Heart left ventricle (tissue), 13 donors: ENCODE results near the gene DNM2.

Experiments
- CTCF ChIP-seq, 12 donors: fragments of 200-600 bp; sonication (generic) in 4 of 12; IDR thresholded peaks; one replicate each; pipeline versions ENCODE4 v1.5.0 to v1.8.0; 2018 to 2022; ENCODE audit warnings: antibody characterized with exemption in 12 of 12, mild to moderate bottlenecking in 5 of 12
- POLR2A ChIP-seq, 2 donors: fragments of 450-650 bp; IDR thresholded peaks; one replicate each; pipeline ENCODE4 v1.6.1; 2017; ENCODE audit warnings: antibody characterized with exemption in 2 of 2, mild to moderate bottlenecking in 2 of 2, moderate library complexity in 2 of 2
- donor health status: ischemic (EF 13 %, LVEDD 7.1; RV severe dilation, severe dysfunction).
- donor health status: DM: no; HTN: yes; CAD: no.
- donor health status: DM: no; HTN: no; CAD: no.
- donor health status: ischemic (EF 25% LVEDD 6.9; RV normal size, moderate dysfunction).
- donor health status: ischemic (EF 25% LVEDD 5.7; RV mildly dilated, moderate dysfunction).
- donor health status: ischemic (EF 35%, LVEDD 5.7; RV mildly dilated, moderate dysfunction).
- donor health status: nonischemic (EF 11% LVEDD 7.7; RV severe dilation, severe dysfunction).
- donor health status: DM: yes; HTN: yes; CAD: no.
- donor health status: PGD.
- donor health status: ischemic (EF 29% LVEDD 5.4; RV normal size, mild dysfunction).
- donor health status: nonischemic (EF 23%, LVEDD 6.1; RV moderate dilation, normal function).

- TF ChIP-seq CTCF (IDR thresholded peaks at IDR 0.05) (no peak), POLR2A (IDR thresholded peaks at IDR 0.05) (no peak)
Observed at GRCh38 chr19:10686661-10687517, 31.0 kb upstream of the DNM2 start.
